ENCODE data around the gene AGR3.
A peak's percentile ranks its signal among the peaks of the same experiment; 100 is the strongest.

Gene AGR3

DNA sequence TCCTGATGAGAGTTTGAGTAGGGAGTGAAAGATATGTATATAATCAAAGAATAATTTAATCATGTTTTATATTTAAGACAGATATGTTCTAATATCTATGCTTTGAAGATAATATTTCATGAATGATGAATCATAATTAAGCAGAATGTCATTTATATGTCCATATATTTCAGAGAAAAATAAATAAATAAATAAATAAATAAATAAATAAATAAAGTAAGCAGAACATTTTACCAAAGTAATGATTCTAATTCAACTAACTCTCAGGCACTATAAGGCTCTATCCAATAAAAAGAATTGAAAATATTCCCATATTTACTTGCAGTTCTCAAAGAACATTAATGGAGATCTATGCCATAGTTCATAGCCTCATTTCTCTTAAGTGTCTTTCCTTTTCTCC lies 36.0 kb downstream of the AGR3 start:
- no peak for DNase-seq
- intact Hi-C loops (cut with DNase I), result no loop called here

DNA sequence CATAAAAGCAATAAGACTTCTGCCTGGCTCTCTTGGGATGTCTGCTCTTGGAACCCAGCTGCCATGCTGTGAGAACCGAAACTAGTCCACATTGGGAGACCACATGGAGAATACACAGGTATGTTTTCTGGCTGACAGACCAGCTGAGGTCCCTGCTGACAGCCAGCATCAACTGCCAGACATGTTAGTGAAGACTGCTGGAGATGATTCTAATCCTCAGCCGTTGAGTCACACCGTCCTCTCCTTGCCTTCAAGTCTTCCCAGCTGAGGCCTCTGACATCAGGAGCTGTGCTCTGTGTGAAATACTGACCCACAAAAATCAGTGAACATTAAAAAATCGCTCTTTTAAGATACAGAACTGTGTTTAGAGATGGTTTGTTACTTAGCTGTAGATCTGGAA lies 40.1 kb downstream of the AGR3 start:
- DNase-seq, result no peak
- intact Hi-C loops (cut with DNase I), result no loop called here

DNA sequence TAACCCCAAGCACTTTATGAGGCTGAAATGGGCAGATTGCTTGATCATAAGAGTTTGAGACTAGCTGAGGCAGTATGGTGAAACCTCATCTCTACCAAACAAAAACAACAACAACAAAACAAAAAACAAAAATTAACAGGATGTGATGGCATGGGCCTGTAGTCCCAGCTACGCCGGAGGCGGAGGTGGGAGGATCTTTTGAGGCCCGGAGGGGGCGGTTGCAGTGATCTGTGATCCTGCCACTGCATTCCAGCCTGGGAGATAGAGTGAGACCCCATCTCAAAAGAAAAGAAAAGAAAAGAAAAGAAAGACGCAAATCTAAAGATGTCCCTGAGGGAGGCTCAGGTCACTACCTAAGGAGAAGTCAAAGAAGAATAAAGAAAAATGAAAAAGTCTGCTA lies 41.7 kb downstream of the AGR3 start:
- DNase-seq, result no peak
- intact Hi-C loops (cut with DNase I), result no loop called here

DNA sequence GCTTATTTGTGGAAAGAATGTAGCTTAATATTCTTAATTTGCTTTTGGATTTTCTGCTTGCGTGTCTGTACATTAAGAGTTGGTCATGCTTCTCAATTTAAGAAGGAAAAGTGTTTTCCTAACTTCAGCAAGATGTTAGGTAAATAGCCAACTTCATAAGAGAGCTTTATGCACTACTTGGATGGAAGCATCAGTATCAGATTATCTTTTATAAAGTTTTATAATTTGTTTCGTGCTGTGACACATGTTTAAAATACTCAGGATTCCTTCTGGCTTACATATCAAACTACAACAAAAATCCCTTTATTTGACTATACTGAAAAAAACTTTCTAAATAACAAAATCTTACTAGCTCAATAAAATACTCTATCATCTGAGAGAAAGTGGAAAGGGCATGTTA lies 42.1 kb downstream of the AGR3 start:
- intact Hi-C loops (cut with DNase I), result no loop called here
- no peak for DNase-seq

DNA sequence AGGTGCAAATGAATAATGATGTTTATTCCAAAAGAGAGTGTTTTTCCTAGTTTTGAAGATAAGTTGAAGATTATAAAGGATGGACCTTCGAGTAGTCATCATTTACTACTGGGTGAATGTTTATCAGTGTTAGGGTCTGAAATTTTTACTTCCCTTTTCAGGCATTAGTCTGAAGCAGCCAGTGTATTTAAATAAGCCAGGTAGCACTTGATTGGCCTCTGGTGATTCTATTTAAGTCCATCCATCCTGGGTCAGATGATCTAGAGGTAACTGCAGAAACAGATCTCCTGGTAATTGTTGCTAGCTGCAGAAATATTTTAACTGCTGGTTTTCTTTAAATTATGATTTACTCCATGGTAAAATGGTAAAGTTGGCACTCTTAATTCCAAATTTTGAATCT lies 42.9 kb downstream of the AGR3 start:
- DNase-seq, result no peak
- intact Hi-C loops (cut with DNase I), result no loop called here

DNA sequence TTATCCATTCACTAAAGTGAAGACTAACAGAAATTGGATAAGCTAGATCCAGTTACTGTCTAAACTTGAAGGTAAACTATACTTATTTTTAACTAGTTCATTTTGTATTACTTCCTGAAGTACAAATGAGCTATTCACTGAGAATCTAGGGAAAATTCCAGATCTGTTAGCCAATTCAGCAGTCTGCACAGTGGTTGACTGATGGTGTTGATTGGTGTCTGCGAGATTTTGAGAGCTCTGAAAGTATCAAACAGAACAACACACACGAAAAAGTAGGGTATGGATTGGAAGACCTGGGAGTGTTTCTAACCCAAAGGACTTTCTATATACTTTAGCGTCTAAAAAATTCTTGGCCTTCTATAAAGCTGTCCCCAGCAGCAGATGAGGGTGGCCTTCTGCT lies 43.4 kb downstream of the AGR3 start:
- intact Hi-C loops (cut with DNase I), result no loop called here
- no peak for DNase-seq

DNA sequence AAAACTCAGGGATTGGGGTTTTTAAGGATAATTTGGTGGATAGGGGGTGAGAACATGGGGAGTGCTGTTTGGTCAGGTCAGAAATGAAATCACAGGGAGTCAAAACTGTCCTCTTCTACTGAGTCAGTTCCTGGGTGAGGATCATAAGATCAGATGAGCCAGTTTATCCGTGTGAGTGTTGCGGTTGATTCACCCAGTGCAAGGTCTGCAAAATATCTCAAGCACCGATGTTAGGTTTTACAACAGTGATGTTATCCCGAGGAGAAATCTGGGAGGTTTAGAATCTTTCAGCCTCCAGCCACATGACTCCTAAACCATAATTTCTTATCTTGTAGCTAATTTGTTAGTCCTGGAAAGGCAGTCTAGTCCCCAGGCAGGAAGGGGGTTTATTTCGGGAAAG lies 45.3 kb downstream of the AGR3 start:
- no peak for DNase-seq
- intact Hi-C loops (cut with DNase I), result no loop called here

DNA sequence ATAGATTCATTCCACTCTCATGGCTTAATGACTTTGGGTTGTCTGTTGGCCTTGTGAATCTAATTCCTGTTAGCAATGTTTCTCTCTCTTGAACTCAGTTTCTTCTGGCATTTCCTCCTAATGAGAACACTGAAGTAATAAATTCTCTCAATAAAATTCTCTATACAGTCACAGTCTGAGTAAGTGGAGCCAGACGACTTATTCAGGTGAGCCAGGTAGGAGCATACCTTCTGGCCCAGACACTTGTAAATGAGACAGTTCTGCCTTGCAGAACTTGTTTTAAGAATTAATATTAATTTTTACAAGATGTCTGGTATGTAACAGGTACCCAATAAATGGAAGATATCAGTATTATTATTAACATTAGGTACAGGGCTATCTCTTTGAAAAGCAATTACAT lies 48.4 kb downstream of the AGR3 start:
- intact Hi-C loops (cut with DNase I), result no loop called here
- no peak for DNase-seq

DNA sequence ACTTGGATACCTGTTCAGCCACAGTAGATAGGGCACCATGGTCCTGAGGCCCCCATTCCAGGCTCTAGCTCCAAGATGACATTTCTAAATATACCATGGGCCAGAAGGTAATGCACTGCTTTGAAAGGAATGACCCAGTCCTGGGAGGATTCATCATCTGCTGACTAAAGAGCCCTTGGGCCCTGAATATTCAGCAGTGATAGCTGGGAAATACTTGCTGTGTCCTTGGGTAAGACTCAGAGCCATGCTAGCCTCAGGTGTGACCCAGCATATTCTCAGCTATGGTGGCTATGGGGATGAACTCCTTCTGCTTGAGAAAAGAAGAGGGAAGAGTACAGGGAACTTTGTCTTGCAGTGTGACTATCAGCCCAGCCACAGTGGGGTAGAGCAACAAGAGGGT lies 55.7 kb downstream of the AGR3 start:
- intact Hi-C loops (cut with DNase I), result no loop called here
- DNase-seq, result no peak

DNA sequence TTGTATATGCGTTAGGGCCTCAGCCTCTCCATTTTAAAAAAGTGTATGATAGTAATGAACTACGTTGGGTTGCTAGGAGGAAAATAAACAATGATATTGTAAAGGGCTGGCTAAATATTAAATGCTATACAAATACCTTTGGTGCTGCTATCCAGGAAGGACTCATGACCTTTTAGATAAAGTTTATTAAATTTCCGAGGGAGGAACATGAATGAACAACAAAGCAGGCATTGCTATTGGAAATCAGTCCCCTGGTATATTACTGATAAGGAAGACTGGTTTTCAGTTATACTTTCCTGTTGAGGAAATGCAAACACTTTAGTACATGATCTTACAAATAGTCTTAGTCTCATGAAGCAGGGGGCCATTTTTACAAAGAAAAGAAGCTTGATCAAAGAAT lies 59.8 kb downstream of the AGR3 start:
- DNase-seq, result no peak
- intact Hi-C loops (cut with DNase I), result no loop called here

DNA sequence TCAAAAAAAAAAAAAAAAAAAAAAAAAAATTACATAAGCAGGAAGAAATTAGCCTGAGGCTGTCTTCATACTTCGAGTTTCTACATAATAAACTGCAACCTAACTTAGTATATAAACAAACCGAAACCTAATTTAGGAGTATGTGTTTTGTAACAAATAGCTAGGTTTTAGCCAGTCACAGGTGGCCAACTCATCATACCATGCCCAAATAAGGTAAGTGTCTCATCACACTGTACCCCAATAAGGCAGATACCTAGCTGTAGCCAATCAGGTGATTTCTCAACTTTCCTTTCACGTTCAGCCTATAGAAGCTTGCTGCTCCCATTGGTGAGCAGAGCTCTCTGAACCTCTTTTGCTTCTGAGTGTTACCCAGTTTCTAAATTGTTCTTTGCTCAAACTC lies 63.1 kb downstream of the AGR3 start:
- DNase-seq, result no peak
- intact Hi-C loops (cut with DNase I), result no loop called here

DNA sequence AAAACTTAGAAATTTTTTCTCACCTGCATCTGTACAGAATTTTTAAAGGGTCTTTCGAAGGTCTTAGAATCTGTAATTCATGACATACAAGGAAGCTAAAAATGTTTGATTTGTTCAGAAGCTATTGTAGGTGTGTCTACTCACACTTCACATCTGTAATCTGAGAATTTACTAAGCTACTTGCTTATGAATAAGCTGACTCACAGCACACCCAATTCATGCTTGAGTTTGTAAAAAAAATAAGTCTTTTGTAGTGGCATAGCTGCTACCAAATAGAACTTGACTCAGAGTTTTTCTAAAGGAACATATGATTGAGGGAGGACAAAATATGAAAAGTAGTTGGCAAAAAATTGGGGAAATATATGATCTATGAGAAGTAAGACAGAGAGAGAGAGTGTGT lies 64.2 kb downstream of the AGR3 start:
- intact Hi-C loops (cut with DNase I), result no loop called here
- no peak for DNase-seq

DNA sequence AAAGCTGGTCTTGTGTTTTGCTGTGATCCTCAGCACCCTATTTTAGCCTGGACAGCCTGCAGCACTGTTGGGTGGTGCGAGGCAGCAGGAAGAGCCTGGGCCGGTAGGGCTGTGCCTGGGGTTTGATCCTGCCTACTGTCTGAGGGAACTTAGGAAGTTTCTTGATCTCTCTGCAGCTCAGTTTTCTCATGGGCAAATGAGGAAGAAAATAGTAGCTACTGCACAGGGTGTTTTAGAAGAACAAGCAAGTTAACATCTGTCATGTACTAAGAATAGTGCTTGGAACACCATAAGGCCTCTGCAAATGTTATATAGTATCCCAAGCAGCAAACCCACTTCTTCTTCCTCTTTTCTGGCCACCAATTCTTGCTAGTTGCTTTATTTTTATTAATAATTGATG lies 65.0 kb downstream of the AGR3 start:
- intact Hi-C loops (cut with DNase I), result no loop called here
- DNase-seq, result peak in 4 of 42 donors; percentile 5 to 21 (median 10)

DNA sequence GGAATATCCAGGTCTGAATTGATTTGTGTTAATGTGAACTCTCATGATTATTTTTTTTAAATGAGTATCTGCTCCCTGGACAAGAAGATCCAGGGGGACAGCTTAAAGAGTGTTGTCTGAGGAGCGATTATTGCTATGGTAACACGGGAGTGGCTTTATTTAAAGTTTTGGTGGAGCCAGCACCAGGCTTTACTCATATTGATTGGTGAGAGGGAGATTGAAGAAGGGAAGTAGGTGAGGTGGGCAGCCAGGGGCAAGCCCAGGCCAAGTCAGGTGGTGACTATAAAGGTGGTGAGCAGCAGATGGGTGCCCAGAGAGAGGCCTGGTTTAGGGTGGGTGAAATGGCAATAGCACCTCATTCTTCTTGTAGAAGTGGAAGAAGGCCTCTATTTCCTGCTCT lies 66.8 kb downstream of the AGR3 start:
- DNase-seq, result no peak
- intact Hi-C loops (cut with DNase I), result no loop called here

DNA sequence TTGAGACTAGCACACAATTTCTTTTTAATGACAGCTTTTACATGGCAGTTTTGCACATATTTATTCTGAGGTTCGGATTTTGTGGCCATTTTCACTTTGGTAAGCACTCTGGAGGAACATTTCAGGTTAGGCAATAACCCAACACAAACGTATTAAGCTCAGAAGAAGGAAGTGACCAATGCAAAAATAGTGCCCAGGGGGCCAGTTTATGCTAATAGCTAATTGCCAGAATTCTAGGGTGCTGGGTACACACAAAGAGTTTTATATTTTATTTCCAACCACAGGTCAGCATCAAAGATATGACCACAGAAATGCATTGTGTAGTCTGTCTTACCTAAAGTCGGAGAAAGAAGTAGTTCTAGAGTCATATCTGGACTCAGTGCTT lies 68.6 kb downstream of the AGR3 start:
- DNase-seq, result no peak
- intact Hi-C loops (cut with DNase I), result no loop called here

DNA sequence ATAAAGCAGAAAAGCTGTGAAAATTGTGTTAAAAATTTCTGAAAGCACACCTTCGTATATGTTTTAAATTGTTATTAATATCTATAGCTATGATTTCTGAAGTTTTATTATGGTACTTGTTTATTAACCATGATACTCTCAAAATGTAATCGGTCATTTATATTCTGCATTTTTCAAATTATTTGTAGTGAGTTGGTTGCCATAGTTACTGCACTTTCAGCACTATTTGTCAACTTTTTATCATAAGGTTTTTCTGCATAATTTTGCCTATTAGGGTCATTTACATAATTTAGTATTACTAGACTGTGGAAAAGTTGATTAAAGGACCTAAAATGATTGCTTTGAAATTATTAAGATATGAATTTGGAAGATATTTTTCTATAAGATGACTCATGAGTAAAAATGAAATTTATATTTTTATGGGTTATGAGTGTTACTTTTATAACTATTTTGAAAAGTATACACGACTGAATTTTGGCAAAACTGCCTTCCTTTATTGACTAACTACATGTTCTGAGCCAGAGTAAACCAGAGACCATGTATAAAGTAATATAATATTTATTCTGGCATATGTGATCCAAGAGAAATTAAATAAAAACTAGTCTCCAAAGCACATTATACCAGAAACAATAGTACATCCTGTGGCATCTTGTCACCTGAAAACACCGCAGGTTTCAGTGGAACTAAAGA lies 69.1 kb downstream of the AGR3 start:
- intact Hi-C loops (cut with DNase I), result no loop called here

DNA sequence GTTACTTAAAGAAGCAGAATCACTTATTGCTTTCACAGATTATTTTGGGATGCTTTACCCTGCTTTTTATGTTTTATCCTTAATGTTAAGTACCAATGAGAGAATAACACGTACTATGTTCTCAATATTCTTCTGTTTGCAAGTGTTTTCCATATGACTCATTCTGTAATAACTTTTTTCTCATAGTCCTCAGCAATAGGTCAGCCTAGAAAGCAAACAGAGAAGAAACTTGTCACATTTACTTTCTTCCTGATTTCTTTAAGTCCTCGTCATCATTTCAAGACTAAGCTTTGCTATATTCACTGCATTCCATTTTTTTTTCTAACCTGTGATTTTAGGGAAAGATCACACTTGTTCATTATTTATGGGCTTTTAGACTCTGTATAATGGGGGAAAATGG lies 70.2 kb downstream of the AGR3 start:
- intact Hi-C loops (cut with DNase I), result no loop called here
- no peak for DNase-seq

More for the DNA sequence above, 69.1 kb downstream of the AGR3 start:
- DNase-seq, result no peak

DNA sequence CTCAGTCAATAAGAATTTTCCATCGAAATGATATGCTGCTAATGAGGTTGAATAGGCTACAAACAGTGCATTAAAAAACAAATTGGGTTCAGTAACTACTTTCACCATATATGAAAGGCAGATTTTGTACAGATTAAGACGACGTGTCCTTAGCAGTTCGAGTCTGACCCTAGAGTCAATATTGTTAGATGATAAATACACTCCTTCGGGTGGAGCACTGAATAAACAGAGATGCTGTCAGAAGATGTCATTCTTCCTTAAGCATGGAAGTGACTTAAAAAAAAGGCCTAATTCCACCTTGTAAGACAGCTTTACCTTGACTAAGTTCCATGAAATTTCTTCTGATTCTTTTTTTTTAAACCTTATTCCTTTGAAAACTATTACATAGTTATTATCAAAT lies 71.2 kb downstream of the AGR3 start:
- DNase-seq, result no peak
- intact Hi-C loops (cut with DNase I), result no loop called here

DNA sequence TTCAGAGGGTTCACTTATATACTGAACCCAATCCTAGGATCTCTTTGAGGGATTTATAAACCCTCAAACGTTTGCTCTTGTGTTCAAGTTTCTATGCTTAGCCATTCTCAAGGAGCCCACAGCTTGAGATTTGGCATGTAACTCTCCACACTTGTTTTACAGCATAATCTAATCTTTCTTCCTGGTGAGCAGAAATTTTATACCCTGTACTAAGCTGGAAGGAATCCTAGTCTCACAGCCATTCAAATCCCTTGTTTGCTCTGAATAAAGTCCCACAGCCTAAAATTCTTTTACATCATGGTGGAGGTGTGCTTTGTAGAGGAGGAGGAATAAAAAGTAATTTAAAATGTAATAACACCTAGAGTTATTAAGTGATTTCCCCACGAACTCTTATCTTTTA lies 71.7 kb downstream of the AGR3 start:
- DNase-seq, result no peak
- intact Hi-C loops (cut with DNase I), result no loop called here

Data from head of caudate nucleus (tissue), 42 donors.